AG09319 (cell line): ENCODE data around the gene COL11A1.

Experiments
- DNase-seq: peaks from one replicate; pipeline ENCODE4 v3.0.0-alpha.2; 2010; ENCODE audit warnings: low read depth; ENCODE audit errors: extremely low read depth
- TF ChIP-seq, protein P1 (sequence below): IDR thresholded peaks from 2 replicates; pipeline ENCODE4 v1.5.1; 2011; ENCODE audit warnings: low read depth, mild to moderate bottlenecking, inconsistent platforms, low read length, moderate library complexity

The COL11A1 gene

DNA sequence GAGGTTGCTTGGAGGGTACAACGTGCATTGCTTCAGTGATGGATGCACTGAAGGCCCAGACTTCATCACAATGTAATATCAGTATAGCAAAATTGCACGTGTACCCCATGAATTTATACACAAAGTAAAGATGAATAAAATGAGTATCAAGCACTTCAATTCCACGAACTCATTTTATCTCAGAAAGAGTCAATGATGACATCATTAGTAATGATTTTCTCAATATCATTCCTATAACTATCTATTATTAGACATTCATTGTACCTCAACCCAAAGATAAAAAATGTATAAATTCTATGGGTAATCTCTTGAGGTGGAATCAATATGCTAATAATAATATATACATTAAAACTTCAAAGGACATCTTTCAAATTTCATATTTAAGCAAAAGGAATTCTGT is 208.4 kb downstream of the COL11A1 start:
- no peak for DNase-seq
- TF ChIP-seq, protein P1, sequence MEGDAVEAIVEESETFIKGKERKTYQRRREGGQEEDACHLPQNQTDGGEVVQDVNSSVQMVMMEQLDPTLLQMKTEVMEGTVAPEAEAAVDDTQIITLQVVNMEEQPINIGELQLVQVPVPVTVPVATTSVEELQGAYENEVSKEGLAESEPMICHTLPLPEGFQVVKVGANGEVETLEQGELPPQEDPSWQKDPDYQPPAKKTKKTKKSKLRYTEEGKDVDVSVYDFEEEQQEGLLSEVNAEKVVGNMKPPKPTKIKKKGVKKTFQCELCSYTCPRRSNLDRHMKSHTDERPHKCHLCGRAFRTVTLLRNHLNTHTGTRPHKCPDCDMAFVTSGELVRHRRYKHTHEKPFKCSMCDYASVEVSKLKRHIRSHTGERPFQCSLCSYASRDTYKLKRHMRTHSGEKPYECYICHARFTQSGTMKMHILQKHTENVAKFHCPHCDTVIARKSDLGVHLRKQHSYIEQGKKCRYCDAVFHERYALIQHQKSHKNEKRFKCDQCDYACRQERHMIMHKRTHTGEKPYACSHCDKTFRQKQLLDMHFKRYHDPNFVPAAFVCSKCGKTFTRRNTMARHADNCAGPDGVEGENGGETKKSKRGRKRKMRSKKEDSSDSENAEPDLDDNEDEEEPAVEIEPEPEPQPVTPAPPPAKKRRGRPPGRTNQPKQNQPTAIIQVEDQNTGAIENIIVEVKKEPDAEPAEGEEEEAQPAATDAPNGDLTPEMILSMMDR, result no peak

DNA sequence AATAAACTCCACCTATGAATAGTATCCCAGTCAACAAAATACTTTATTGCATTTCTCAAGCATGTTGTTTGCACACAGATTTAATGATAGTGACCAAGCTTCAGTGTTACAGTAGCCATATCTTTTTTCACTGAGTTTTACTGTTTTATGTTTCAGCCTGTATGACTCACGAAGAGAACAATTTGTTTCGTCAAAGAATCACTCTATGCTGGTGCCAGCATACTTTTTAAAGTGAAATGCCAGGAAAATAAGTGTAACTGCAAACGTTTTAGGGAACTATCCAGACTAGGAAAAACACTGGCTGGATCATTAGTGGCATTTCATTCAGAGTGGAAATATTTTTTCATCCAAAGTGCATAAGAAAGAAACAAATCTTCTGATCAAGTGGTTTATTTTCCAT is 210.8 kb downstream of the COL11A1 start:
- DNase-seq, result no peak
- TF ChIP-seq, protein P1, result no peak

DNA sequence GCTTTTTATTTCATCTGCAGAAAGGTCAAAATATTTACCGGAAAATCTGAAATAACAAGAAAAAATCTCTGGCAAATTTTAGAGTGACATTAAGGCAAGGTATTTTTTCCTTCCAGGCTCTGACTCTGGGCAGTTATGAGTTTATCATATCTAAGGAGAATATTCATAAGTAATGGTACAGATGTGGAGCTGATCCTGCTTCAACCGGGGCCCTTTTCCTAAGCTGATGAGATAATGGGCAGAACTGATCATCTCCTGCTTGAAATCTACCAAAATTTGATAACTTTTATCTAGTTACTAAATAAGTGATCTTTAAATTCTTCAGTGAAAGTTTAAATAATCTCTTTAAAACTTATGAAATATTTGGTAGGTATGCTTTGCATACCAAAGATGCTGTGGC is 211.6 kb downstream of the COL11A1 start:
- TF ChIP-seq, protein P1, result no peak

DNA sequence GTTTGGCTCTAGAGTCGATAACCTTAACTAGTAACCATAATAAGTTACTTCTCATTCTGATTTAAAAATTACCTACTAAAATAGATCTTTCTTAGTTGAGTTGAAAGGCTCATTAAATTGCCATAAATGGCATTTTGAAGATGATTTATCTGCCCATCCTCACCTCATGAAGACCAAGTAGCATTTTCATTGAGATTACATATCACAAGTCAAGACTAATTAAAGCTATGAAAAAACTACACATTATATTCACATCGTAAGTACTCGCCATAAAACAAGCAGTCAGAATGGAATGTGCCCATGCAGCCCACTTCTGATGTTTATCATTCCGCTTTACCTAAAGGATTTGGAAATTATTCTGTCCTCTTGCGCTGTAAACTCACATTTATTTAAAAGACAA is 212.0 kb downstream of the COL11A1 start:
- DNase-seq, result no peak
- TF ChIP-seq, protein P1, result no peak

More for the DNA sequence above, 211.6 kb downstream of the COL11A1 start:
- no peak for DNase-seq

DNA sequence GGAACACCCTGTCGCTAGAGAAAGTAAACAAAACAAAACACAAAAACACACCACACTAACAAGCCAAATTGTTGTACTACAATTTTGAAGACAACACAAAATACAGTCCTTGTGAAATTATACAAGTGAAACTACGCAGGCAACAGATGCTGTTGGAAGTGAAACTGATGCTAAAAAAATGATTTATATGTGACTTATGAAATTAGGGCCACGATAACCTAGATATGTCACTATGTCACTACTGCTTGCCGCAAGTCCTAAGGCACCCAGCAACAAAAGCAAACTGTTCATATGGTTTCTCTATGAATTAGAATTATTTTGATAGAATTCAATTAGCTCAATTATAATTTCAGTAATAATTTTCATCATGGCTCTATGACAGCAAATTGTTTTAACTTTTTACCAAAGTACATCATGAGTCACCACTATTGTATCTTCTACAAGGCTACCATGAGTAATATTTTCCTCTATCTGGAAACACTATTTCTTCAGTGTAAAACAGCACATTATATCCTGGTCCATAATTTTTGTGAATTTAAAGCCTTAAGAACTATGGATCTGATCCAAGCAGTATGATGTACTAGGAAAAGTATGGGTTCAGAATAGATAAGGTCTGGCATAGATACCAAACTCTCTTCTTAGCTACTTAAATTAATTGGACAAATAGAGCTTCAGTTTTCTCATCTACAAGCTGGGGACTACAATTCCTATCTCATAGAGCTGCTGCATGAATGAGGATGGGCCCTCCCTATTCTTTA is 216.3 kb downstream of the COL11A1 start:
- no peak for DNase-seq
- TF ChIP-seq, protein P1, result no peak

DNA sequence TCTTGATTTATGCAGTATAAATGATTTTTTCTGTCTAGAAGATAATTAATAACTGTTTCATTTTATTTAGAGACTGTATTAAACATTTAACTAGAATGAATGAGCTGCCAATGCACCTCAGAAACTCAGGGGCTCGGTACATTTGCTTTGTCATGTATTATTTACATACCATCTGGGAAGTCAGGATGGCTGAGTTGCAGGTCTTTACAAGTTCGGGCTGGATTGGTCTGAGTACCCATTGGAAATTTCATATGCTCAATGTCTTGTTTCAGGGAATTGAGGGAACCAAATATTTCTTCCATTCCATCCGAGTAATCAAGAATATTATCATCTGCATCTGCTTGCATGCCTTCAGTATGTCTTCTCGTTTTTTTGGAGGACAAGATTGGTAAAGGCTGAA is 221.7 kb downstream of the COL11A1 start:
- DNase-seq, result no peak
- TF ChIP-seq, protein P1, result no peak

DNA sequence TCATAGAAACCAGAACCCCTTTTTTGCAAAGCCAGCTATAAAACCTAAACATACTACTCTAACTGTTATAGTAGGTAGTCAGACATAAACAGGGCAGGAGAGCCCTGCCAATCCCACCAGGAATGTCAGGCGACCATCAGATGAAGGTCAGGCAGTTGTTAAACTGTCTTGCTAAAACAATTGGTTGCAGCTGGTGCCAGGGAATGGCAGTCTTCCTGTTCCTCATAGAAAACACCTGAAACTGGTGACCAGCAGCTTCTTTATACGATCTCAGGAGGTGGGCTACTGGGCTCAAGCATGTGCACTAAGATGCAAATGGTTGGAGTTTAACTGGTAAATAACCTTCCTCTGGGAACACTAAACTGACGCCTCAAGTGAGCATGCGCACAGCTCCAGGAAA is 224.1 kb downstream of the COL11A1 start:
- no peak for DNase-seq
- TF ChIP-seq, protein P1, result no peak
